ENCODE measurements around the gene EEF1AKMT1.
"Not testable (repeated sequence)": the region's sequence is repeated elsewhere in the genome, so short reads cannot be mapped to it uniquely, and the experiment has no call there.

Gene EEF1AKMT1

GRCh38 chr13:20776751-20777150 lies 3.0 kb upstream of the EEF1AKMT1 start:
- DNase-seq: no peak

GRCh38 chr13:20775961-20776360 lies 2.2 kb upstream of the EEF1AKMT1 start:
- no peak for DNase-seq

- DNase-seq: no peak
Measured at GRCh38 chr13:20774746-20775145, 985 bp upstream of the EEF1AKMT1 start.

- DNase-seq: no peak
Measured at GRCh38 chr13:20772401-20773131, 1.2 kb downstream of the EEF1AKMT1 start.

- DNase-seq: no peak
Measured at GRCh38 chr13:20769834-20770233, 3.9 kb downstream of the EEF1AKMT1 start.

GRCh38 chr13:20769091-20769490 lies 4.7 kb downstream of the EEF1AKMT1 start:
- DNase-seq: no peak

- DNase-seq: no peak
Measured at GRCh38 chr13:20767309-20767943, 6.3 kb downstream of the EEF1AKMT1 start.

- DNase-seq: no peak
Measured at GRCh38 chr13:20760872-20761271, 12.9 kb downstream of the EEF1AKMT1 start.

- no peak for DNase-seq
Measured at GRCh38 chr13:20754009-20754408, 19.8 kb downstream of the EEF1AKMT1 start.

GRCh38 chr13:20749377-20749776 lies 24.4 kb downstream of the EEF1AKMT1 start:
- DNase-seq: no peak

- not testable (repeated sequence) for DNase-seq
Measured at GRCh38 chr13:20743830-20744404, 29.8 kb downstream of the EEF1AKMT1 start.

- DNase-seq: no peak
Measured at GRCh38 chr13:20740021-20740420, 33.7 kb downstream of the EEF1AKMT1 start.

GRCh38 chr13:20738616-20739015 lies 35.1 kb downstream of the EEF1AKMT1 start:
- no peak for DNase-seq

- no peak for DNase-seq
Measured at GRCh38 chr13:20729633-20730585, 43.9 kb downstream of the EEF1AKMT1 start.

- DNase-seq: no peak
Measured at GRCh38 chr13:20728579-20729311, 45.0 kb downstream of the EEF1AKMT1 start.

GRCh38 chr13:20727856-20728255 lies 45.9 kb downstream of the EEF1AKMT1 start:
- no peak for DNase-seq

- peak; percentile 22 for DNase-seq
Measured at GRCh38 chr13:20721454-20722357, 52.1 kb downstream of the EEF1AKMT1 start.

- no peak for DNase-seq
Measured at GRCh38 chr13:20721058-20721453, 52.7 kb downstream of the EEF1AKMT1 start.

- no peak for DNase-seq
Measured at GRCh38 chr13:20720499-20720898, 53.3 kb downstream of the EEF1AKMT1 start.

GRCh38 chr13:20719783-20720182 lies 54.0 kb downstream of the EEF1AKMT1 start:
- DNase-seq: no peak

- DNase-seq: no peak
Measured at GRCh38 chr13:20718958-20719566, 54.7 kb downstream of the EEF1AKMT1 start.

Measured in NCI-H510A treated with DMSO at 0.1 percent for 48 hours (cell line).